ENCODE results near the gene KIF22. TPM values are rescaled to one million over a fixed set of nuclear protein-coding genes. Genes with fewer than 3 reads are reported as not detected.

The KIF22 gene
- total and polyA plus RNA-seq, 9 of the 15 experiments (the other 6 are each of a cell fraction or from before 2014, with no cell fraction given), result 8.7 to 232 (median 131) TPM

DNA sequence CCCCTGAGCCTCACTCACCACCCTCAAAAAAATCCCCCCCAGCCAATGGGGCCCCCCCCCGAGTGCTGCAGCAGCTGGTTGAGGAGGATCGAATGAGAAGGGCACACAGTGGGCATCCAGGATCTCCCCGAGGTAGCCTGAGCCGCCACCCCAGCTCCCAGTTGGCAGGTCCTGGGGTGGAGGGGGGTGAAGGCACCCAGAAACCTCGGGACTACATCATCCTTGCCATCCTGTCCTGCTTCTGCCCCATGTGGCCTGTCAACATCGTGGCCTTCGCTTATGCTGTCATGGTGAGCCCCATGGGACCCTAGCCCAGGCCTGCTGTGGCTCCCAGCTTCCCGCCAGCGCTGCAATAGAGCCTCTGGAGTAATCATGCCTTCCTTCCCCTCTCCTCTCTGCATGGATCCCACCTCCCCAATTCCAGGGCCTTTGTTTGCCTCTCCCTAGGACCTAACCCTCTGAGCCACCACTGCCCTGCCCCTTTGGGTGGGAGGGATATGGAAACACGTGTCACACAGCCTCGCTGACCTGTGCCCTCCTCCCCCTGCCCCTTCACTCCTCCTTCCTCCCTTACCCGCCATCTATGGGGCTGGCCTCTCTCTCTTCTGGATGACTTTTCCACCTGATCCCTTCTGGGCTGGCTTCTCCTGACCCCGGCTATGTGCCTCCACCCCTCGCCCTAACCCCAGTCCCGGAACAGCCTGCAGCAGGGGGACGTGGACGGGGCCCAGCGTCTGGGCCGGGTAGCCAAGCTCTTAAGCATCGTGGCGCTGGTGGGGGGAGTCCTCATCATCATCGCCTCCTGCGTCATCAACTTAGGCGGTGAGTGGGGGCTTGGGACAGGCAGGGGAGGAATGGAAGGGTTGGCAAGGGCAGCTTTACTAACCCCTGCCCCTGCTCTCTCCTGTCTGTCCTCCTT is 23.4 kb downstream of the KIF22 start:
- H3K27ac ChIP-seq (ENCODE audit: extremely low read depth, low read depth, low read length), result no peak overlapping the region
- no peaks in the 10 kb centered on the region for H3K9me3 ChIP-seq (replicated peaks; ENCODE audit: control insufficient read depth, insufficient read depth, low read depth, low read length)
- no peak overlapping the region for H2AFZ ChIP-seq (ENCODE audit: low read depth, low read length)
- POLR2A ChIA-PET, result interaction anchor here (0.5 to 1.0 kb wide), 3 partner anchors 12 to 132 kb away, joined by 3 read pairs; no protein-coding TSS in a partner anchor
- H3K4me1 ChIP-seq (replicated peaks in 1 of 2; ENCODE audit: control insufficient read depth in 2 of 2, insufficient read depth in 2 of 2, low read length in 2 of 2), result peaks cover 38 to 75% of the 10 kb centered on the region in 2 experiments
- peaks cover 31% of the 10 kb centered on the region for H3K36me3 ChIP-seq (ENCODE audit: control insufficient read depth, insufficient read depth, low read length)
- no peak overlapping the region for H3K4me3 ChIP-seq
- TF ChIP-seq RAD51 (IDR thresholded peaks at IDR 0.05; ENCODE audit: borderline replicate concordance, low read depth) (no peak), XRCC4 (IDR thresholded peaks at IDR 0.05; ENCODE audit: extremely low read depth, insufficient read depth, insufficient read length) (no peak), RFX1 (IDR thresholded peaks at IDR 0.05) (no peak), ZFPM2 (CRISPR knock-in tag; IDR thresholded peaks at IDR 0.05) (no peak), FOXP1 (CRISPR knock-in tag; IDR thresholded peaks at IDR 0.05) (no peak), ZNF263 (CRISPR knock-in tag; IDR thresholded peaks at IDR 0.05; ENCODE audit: borderline replicate concordance) (0 out of 2 replicates have a peak, but pooled peaks have one; percentile 23)
- TF ChIP-seq, protein P1, sequence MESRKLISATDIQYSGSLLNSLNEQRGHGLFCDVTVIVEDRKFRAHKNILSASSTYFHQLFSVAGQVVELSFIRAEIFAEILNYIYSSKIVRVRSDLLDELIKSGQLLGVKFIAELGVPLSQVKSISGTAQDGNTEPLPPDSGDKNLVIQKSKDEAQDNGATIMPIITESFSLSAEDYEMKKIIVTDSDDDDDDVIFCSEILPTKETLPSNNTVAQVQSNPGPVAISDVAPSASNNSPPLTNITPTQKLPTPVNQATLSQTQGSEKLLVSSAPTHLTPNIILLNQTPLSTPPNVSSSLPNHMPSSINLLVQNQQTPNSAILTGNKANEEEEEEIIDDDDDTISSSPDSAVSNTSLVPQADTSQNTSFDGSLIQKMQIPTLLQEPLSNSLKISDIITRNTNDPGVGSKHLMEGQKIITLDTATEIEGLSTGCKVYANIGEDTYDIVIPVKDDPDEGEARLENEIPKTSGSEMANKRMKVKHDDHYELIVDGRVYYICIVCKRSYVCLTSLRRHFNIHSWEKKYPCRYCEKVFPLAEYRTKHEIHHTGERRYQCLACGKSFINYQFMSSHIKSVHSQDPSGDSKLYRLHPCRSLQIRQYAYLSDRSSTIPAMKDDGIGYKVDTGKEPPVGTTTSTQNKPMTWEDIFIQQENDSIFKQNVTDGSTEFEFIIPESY (CRISPR knock-in tag; IDR thresholded peaks at IDR 0.05), result 0 out of 2 replicates have a peak, but pooled peaks have one; percentile 28
- TF ChIP-seq, protein P2, sequence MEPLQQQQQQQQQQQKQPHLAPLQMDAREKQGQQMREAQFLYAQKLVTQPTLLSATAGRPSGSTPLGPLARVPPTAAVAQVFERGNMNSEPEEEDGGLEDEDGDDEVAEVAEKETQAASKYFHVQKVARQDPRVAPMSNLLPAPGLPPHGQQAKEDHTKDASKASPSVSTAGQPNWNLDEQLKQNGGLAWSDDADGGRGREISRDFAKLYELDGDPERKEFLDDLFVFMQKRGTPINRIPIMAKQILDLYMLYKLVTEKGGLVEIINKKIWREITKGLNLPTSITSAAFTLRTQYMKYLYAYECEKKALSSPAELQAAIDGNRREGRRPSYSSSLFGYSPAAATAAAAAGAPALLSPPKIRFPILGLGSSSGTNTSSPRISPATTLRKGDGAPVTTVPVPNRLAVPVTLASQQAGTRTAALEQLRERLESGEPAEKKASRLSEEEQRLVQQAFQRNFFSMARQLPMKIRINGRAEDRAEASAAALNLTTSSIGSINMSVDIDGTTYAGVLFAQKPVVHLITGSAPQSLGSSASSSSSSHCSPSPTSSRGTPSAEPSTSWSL (CRISPR knock-in tag; IDR thresholded peaks at IDR 0.05; ENCODE audit: borderline replicate concordance), result no peak
- no peak for FAIRE-seq
- H3K27me3 ChIP-seq (ENCODE audit: control insufficient read depth in 2 of 2, insufficient read depth in 2 of 2, low read length in 2 of 2), result no peaks in the 10 kb centered on the region
- no peak overlapping the region for H3K9ac ChIP-seq (ENCODE audit: insufficient read depth in 1 of 2, low read depth in 2 of 2, low read length in 2 of 2)
- peaks cover 39% of the 10 kb centered on the region for H3K79me2 ChIP-seq (ENCODE audit: control insufficient read depth, insufficient read depth, low read length)
- CTCF ChIA-PET (ENCODE audit: low intra/inter-chr PET ratio), result no interaction called here
- H4K20me1 ChIP-seq (replicated peaks; ENCODE audit: control insufficient read depth, insufficient read depth, low read length), result peaks cover 14% of the 10 kb centered on the region; the same call in 1 of the 2 replicates
- in situ Hi-C loops (cut with MboI), result no loop called here
- no peak for ATAC-seq
- H3K9me1 ChIP-seq (ENCODE audit: control insufficient read depth, insufficient read depth, low read length), result no peaks in the 10 kb centered on the region
- WGBS (ENCODE audit: insufficient coverage, low coverage, missing lambda C conversion rate), result 84% methylated on average over 18 of the region's 24 CpGs
- BruUV-seq (replicated peaks), result no TSS peak
- no peak overlapping the region for H3K4me2 ChIP-seq (ENCODE audit: insufficient read depth, low read length)
- intact Hi-C loops (cut with micrococcal nuclease), result loop anchor here (10.0 kb wide), 1 partner anchor 211 kb away; the partner anchor contains the start of gene C16orf92
- DNase-seq (ENCODE audit: extremely low read depth in 1 of 4, low spot score in 3 of 4), result no peak

Data from K562 (cell line).